Measurements from ENCODE around the gene KCNK6.
A peak's percentile ranks its signal among the peaks of the same experiment; 100 is the strongest.

The KCNK6 gene

DNA sequence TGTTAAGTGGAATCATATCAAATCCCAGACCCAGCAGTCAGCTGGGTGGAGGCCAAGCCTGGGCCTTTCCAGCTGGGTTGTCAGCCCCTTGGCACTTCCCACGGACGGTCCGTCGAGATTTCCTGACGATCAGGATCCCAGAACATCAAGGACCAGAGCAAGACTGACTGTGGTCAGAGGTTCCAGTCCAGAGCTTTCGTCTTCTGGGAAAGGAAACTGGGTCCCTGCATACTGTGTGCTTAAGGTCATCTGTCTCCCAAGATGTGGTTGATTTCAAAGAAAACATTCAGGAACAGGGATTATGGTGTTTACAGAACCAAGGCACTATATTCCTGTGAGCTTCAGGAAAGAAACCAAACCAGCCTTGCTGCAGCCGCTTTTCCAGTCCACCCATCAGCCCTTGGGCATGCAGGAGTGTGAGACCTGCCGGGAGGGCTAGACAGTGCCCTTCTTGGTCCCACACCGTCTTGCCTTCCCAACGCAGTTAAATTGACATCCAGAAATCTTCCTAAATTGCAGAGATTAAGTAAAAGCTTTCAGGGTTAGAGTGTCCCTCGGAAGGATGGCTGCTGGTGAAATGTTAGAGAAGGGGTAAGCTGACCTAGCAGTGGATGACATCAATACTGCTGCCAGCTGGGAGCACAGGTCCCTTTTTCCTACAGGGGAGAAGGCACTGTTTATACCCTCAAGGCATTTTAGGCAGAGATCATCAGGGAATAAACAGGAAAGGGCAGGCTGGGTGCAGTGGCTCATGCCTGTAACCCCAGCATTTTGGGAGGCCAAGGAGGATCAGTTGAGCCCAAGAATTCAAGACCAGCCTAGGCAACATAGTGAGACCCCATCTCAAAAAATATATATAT, 20.6 kb upstream of the KCNK6 start:
- DNase-seq (ENCODE audit: low spot score), result no peak

DNA sequence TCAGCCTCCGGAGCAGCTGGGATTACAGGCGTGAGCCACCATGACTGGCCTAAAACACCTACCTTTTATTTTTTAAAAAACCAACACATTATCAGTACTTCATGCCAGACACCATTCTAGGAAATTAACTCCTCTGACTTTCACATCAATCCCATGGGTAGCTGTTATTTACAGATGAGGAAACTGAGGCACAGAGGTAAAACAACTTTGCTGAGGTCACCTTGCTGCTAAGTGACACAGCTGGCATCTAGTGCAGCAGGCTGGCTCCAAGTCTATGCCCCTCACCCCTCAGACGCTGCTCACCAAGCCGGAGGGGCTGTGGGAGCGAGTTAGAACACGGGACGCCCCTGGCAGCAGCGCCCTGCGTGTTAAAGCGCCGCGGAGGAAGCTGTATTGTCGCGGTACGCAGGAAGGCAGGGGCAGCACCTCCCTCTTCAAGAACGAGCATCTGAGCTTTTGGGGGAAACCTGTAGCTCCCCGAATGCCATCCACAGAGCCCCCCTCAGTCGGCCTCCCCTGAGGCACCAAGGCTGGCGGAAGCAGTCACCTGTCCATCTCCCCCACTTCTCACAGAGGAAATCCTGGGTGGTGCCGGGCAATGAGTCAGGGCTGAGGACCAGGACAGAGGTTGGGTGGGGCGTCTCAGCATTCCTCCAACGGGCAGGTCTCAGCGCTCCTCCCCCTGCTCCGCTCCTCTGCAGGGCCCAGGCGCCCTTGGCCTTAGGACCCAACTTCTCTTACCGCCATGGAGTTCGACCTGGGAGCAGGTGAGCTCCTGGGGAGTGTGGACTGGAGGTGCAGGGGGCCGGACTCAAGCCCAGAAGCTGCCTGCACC, 15.9 kb upstream of the KCNK6 start, which contains the start of gene C19orf33:
C19orf33 (plus strand) TSS at position 735 of the 835 bp plus-strand sequence; CDS start at position 746, 11 bp downstream.
- DNase-seq (ENCODE audit: low spot score), result peak; percentile 53

DNA sequence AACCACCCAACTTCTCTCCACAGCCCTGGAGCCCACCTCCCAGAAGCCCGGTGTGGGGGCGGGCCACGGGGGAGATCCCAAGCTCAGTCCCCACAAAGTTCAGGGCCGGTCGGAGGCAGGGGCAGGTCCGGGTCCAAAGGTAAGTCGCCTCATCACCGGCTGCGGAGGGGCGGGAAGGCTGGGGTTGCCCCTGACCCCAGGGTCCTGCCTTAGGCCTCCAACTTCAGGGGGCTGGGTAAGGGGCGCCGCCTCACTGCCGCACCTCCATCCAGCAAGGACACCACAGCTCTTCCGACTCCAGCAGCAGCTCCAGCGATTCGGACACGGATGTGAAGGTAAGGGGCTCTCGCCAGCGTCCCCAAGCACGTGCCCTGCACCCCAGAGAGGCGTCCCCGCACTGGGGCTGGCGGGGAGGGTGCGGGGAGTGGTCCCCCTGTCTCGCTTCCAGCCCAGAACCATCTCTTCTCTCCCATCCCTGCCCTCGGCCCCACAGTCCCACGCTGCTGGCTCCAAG, 15.2 kb upstream of the KCNK6 start:
- DNase-seq (ENCODE audit: low spot score), result no peak

DNA sequence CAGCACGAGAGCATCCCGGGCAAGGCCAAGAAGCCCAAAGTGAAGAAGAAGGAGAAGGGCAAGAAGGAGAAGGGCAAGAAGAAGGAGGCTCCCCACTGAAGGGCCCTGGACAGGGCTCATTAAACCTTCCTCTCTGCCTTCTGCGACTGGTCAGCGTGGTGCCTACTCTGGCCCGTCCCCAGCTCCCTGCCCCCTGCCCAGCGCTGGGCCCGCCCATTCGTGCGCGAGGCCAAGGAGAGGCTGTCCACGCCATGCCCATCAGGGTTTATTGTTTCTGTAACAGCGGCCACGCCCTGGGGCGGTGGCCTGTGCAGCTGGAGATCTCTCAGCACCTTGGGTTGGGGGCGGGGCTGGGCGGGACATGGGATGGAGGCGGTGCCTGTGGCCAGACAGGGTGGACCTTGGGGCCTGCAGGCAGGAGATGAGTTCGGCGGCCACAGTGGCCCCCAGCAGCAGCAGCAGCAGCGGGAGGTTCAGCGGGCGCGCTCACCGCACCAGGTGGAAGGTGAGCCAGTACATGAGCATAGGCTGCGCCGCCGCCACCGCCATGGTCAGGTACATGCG, 14.7 kb upstream of the KCNK6 start:
- DNase-seq (ENCODE audit: low spot score), result peak; percentile 82

DNA sequence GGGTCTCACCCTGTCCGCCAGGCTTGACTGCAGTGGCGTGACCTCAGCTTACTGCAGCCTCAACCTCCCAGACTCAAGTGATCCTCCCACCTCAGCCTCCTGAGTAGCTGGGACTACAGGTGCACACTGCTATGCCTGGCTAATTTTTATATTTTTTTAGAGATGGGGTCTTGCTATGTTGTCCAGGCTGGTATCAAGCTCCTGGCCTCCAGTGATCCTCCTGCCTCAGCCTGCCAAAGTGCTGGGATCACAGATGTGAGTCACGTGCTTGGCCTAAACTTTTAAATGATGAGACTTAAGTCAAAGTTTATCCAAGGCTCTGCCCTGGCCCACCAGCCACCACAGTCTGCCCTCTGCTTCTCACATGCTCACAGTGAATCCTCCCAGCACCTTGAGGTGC, 13.4 kb upstream of the KCNK6 start:
- DNase-seq (ENCODE audit: low spot score), result no peak

DNA sequence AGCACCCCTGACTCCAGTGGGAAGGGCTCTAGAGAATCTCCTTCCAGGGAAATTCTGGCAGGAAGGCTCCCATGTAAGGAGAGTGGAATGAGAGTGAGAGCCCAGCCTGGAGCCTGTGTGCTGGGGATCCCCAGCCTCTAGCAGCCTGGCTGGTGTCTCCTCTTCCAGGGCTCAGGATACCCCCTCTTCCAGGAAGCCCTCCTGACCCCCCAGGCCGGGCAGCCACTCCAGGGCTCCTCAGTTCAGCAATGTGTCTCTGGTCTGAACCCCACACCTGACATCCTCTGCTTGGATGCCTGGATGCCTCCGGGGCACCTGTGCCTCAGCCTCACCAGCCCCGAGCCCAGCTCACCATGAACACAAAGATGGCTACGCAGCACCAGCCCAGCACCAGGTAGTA, 12.6 kb upstream of the KCNK6 start:
- no peak for DNase-seq (ENCODE audit: low spot score)

DNA sequence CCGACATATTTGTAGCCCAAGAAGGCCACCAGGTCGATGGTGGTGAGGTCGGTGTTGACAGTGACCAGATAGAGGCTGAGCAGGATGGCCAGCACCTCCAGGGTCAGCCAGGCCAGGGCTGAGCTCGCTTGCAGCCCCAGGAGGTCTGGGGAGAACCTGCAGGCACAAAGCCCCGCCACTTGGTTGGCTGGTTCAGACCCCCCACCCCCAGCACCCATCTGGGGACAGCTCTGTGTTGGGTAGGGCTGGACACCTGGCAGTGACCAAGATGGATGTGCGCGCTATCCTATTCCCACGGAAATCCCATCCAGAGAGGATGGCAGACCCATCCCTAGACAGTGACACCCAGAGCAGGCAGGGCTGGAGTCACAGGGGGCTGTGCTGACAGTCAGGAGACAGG, 12.0 kb upstream of the KCNK6 start:
- no peak for DNase-seq (ENCODE audit: low spot score)

DNA sequence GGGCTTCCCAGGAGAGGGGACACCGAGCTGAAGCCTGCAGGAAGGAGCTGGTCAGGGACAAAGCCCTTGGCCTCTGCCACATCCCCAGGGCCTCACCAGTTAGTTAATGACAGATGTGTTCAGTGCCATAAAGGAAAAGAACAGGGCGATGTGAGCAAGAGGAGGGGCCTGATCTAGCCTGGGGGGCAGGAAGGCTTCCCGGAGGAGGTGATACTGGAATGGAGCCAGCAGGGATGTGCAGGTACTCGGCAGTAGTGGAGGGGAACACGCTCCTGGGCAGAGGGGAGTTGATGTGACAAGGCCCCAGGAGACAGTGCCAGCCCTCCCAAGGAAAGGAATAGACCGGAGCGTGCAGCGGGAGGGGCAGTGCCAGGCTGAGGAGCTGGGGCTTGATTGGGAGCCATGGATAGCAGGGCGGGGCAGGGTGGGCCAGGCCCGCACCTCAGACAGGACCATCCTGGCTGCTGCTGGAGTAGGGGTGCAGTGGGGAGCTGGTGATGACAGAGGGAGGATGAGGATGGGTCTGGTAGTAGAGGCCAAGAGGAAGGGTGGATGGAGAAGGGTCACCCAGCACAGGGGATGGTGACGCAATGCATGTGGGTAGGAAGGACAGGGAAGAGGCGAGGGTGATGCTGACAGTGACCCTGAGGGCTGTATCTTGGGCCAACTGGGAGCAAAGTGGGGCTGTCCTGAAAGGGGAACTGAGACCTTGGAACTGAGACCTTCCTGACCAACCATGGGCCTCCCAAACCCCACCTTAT, 11.5 kb upstream of the KCNK6 start:
- DNase-seq (ENCODE audit: low spot score), result no peak

DNA sequence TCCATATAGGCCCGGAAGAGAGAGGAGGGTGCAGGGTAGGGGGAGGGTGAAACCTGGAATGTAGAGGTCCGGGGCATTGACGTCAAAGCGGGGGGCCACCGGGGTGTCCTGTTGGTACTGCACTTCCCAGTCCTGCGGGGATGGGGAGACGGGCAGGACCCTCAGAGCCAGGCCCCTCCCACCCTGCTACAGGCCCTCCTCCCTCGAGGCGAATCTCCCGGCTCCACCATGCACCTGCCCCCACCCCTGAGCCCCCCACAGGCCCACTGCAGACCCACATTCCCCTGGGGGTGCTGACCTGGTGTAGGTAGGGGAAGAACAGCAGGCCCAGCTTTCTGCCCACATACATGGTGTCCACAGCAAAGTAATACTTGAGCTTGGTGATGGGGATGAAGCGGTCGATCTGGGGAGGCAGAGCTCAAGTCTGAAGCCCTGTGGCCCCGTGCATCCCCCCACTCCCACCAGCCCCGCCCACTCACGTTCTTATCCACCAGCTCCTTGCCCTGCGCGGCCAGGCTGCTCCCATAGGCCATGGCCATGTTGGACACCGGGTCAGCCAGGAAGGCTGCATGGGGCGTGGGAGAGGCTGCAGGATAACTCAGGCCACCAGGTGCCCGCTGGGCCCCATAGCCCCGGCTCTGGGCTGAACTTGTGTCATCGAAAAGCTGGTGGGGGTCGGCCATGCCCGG, 10.6 kb upstream of the KCNK6 start:
- no peak for DNase-seq (ENCODE audit: low spot score)

DNA sequence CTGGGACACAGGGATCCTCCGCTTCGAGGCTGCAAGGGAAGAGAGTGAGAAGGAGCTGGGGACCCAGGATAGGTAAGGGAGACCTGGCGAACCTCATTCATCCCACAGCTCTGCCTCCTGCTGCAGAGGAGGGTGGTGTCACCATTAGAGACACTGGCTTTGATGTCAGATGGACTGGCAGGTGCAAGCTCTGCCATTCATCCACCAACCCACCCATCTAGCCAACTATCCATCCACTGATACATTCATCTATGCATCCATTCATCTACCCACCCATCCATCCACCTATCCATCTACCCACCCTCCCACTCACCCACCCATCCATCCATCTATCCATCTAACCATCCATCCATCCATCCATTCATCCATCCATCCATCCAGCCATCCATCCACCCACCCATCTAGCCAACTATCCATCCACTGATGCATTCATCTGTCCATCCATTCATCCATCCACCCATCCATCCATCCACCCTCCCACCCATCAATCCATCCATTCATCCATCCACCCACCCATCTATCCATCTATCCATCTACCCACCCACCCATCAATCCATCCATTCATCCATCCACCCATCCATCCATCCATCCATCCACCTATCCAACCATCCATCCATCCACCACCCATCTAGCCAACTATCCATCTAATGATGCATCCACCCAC, 9.9 kb upstream of the KCNK6 start:
- DNase-seq (ENCODE audit: low spot score), result no peak

DNA sequence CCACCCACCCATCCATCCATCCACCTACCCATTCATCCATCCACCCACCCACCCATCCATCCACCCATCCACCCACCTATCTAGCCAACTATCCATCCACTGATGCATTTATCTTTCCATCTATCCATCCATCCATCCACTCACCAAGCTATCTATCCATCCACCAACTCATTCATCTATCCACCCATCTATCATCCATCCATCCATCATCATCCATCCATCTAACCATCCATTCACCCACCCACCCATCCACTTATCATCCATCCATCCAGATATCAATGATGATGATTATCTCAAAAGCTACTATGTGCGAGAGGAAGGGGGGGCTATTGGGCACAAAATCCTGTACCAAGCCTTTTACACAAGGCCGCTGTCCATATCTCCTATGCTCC, 9.4 kb upstream of the KCNK6 start:
- DNase-seq (ENCODE audit: low spot score), result no peak

DNA sequence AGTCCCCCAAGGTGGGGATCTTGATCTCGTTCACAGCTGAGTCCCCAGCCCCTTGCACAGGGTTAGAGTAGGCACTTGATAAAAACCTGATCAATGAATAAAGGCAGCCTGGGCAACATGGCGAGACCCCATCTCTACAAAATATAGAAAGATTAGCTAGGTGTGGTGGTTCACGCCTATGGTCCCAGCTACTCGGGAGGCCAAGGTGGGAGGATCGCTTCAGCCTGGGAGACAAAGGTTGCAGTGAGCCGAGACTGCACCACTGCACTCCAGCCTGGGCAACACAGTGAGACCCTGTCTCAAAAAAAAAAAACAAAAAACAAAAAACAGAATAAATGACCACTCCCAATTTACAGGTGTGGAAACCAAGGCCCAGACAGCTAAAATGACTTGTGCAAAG, 8.7 kb upstream of the KCNK6 start:
- DNase-seq (ENCODE audit: low spot score), result no peak

DNA sequence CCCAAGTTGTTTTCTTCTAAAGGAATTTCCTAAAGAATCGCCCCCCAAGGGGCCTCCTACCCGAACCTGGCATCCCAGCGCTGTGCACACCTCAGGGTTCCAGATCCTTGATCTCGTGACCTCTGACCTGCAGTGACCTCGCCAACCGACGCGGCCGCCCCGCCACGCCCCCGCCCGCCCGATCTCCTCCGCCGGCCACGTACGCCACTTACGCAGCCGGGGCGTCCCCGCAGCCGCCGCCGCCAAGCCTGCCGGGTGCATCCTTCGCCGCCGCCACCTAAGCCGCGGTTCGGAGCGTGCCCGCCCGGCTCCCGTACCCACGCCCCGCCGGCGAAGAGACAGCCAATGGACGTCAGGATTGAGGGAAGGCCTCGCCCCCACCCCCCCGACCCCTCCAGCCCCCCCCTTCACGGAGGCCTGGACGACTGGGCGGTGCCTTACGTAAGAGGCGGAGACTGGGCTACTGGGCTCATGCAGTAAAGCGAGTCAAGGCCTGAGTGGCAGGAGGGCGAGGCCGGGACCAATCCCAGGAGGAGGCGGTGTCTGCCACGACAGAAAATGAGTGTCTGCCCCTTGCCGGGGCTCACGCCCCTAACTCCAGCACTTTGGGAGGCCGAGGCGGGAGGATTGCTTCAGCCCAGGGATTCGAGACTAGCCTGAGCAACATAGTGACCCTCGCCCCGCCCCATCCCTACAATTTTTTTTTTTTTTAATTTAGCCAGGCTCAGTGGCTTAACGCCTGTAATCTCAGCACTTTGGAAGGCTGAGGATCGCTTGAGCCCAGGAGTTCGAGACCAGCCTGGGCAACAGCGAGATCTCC, 3.8 kb upstream of the KCNK6 start, which contains the start of gene YIF1B:
YIF1B (minus strand) TSS at position 291 of the 820 bp plus-strand sequence; CDS start at position 261, 30 bp downstream.
- DNase-seq (ENCODE audit: low spot score), result peak; percentile 98

DNA sequence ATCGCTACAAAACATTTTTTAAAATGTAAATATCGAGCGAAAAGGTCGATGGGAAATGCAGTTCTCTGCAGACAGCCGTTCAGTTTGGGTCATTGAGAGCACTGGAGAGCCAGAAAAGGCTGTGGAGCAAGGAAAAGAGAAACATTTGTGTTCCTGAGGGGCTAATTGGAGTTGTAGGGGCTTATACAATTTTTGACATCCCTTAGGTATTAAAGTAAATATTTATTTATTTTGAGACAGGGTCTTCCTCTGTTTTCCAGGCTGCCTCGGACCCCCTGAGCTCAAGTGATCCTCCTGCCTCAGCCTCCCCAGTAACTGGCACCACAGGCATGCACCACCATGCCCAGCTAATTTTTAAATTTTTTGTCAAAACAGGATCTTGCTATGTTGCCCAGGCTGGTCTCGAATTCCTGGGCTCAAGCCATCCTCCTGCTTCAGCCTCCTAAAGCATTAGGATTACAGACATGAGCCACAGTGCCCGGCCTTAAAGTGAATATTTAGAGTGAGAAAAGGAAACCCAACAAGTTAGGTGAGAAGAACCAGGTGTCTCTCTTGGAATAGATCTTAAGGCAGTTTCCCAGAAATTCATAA, 3.1 kb upstream of the KCNK6 start:
- DNase-seq (ENCODE audit: low spot score), result no peak

DNA sequence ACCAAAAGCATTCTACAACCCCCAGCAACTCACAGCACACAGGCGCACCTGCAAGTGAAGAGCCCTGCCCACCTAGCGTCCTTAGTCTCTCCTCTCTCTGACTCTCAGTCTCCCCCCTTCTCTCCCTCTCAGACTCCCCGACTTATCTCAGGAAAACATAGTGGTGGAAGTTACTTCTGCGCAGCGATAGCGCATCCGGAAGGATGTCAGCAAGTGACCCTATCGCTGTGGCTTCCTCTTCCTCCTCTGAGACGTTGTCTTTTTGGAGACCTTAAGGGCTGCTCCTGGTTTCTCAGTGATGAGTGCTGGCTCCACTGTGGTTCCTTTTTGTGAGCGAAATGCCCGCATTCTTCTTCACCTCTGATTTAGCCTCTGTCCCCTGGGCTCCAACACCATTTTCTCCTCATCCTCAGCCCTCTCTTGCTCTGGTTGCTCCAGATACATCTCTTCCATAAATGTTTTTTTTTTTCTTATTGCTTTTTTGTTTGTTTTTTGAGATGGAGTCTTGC, 2.5 kb upstream of the KCNK6 start:
- no peak for DNase-seq (ENCODE audit: low spot score)

DNA sequence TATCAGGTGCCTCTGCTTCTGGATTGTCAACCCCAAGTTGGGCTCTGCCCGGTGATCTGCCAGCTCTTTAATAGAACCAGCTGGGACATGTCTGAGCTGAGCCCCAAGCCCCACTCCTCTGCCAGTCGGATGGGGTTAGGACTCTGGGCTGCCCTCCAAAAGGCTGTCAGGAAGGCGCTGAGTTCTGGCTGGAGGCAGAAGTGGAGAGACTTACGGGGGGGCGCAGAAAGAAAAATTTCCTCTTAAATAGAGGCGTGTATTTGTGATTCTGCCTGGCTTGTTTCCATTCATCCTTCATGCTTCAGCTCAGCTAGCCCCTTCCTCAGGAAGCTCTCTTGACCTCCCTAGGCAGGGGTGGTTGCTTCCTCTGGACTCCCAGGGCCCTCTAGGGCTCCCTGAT, 985 bp upstream of the KCNK6 start:
- no peak for DNase-seq (ENCODE audit: low spot score)

DNA sequence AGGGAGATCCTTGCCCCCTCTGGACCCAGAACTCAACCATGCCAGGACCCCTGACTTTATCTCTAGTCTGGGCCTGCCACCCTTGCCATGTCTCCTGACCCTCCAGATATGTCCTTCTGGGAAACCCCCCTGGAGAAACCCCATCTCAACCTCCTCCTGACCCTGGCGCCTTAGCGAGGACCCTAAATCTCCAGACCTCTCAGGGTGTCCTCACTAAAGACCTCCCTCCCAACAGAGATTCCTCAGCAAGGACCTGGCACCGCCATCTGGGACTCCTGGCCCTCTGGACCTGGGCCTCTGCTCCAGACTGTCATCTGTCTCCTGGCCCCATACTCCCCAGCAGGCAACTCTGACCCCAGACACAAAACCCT, 1.3 kb downstream of the KCNK6 start:
- no peak for DNase-seq (ENCODE audit: low spot score)

DNA sequence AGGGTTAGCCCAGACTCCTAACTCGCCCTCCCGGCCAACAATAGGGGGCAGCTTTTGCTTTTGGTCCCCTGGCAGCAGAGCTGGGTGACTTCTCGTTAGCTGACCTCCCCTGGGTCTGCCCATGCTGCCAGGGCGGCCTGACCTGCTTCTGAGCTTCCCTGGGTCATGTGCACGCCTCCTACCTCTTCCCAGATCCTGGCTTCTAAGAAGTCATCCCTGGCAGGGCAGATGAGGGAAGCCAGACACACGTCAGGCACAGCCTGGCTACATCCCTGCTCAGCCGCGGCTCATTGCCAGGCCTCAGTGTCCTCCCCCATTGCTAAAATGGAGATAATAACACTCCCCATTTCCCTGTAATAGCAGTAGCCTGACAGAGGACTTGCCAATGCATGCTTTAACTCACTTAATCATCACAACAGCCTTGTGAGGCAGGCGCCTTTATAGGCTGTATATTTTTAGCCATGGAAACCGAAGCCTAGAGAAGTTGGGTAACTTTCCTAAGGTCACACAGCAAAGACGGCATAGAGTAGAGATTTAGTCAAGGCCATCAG, 2.1 kb downstream of the KCNK6 start:
- DNase-seq (ENCODE audit: low spot score), result no peak

DNA sequence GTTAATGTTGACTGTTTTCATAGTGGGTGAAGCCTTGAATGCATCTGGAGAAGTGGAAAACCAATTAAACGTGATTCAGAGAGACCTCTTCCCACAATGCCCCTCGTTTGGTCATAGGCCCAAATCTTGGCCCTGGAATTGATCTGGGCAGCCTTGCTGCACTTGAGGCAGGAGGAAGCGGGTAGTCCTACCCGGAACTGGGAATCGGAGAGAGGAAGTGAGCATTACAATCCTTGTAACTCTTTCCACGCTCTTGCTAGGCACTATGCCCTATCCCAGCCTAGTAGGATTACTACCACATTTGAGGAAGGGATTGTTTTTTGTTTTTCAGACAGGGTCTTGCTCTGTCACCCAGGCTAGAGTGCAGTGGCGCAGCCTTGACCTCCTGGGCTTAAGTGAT, 3.6 kb downstream of the KCNK6 start:
- no peak for DNase-seq (ENCODE audit: low spot score)
